HG02759 (cell line): ENCODE results near the gene PRUNE2.
"Not testable (repeated sequence)": the region's sequence is repeated elsewhere in the genome, so short reads cannot be mapped to it uniquely, and the experiment has no call there.

Experiments used
- ATAC-seq: cut with Tn5 transposase; IDR thresholded peaks from one replicate; pipeline ENCODE4 v1.9.1; 2021; ENCODE audit warnings: mild to moderate bottlenecking, moderate library complexity; ENCODE audit not compliant: unreplicated experiment

PRUNE2 gene

GRCh38 chr9:76905791-76906646, at the start of gene PRUNE2:
Gene PRUNE2, minus strand, starts transcription at chr9:76906114. Its CDS starts 151 bp downstream, at chr9:76905963.
- ATAC-seq: peak; percentile 70

- ATAC-seq: not testable (repeated sequence)
Observed at GRCh38 chr9:76955406-76955805, 49.5 kb upstream of the PRUNE2 start.

- no peak for ATAC-seq
Observed at GRCh38 chr9:76949865-76950264, 44.0 kb upstream of the PRUNE2 start.

GRCh38 chr9:76944011-76944410, 38.1 kb upstream of the PRUNE2 start:
- no peak for ATAC-seq

GRCh38 chr9:76943054-76943453, 37.1 kb upstream of the PRUNE2 start:
- ATAC-seq: no peak

GRCh38 chr9:76932757-76933156, 26.8 kb upstream of the PRUNE2 start:
- no peak for ATAC-seq

- ATAC-seq: no peak
Observed at GRCh38 chr9:76932265-76932664, 26.4 kb upstream of the PRUNE2 start.

GRCh38 chr9:76927540-76928240, 21.8 kb upstream of the PRUNE2 start:
- no peak for ATAC-seq

- ATAC-seq: no peak
Observed at GRCh38 chr9:76926846-76927245, 20.9 kb upstream of the PRUNE2 start.

- no peak for ATAC-seq
Observed at GRCh38 chr9:76926324-76926741, 20.4 kb upstream of the PRUNE2 start.

GRCh38 chr9:76921165-76921564, 15.3 kb upstream of the PRUNE2 start:
- no peak for ATAC-seq

GRCh38 chr9:76917299-76917698, 11.4 kb upstream of the PRUNE2 start:
- ATAC-seq: no peak

GRCh38 chr9:76916231-76916630, 10.3 kb upstream of the PRUNE2 start:
- no peak for ATAC-seq

GRCh38 chr9:76913467-76913866, 7.6 kb upstream of the PRUNE2 start:
- no peak for ATAC-seq

- ATAC-seq: no peak
Observed at GRCh38 chr9:76912636-76913275, 6.8 kb upstream of the PRUNE2 start.

GRCh38 chr9:76911971-76912370, 6.1 kb upstream of the PRUNE2 start:
- no peak for ATAC-seq

GRCh38 chr9:76910861-76911260, 4.9 kb upstream of the PRUNE2 start:
- no peak for ATAC-seq

GRCh38 chr9:76906647-76906975, 697 bp upstream of the PRUNE2 start:
- no peak for ATAC-seq

GRCh38 chr9:76904661-76905457, 1.1 kb downstream of the PRUNE2 start:
- no peak for ATAC-seq

- no peak for ATAC-seq
Observed at GRCh38 chr9:76902395-76902794, 3.5 kb downstream of the PRUNE2 start.

- ATAC-seq: no peak
Observed at GRCh38 chr9:76901801-76902200, 4.1 kb downstream of the PRUNE2 start.
